Right lobe of liver (tissue), 4 donors: ENCODE data around the gene ACTR3C.

Experiments used
- CTCF ChIP-seq, 4 donors: fragments of 200-600 bp in 3 of 4; fragments of 450-650 bp in 1 of 4; IDR thresholded peaks; one replicate each; pipeline versions ENCODE4 v1.5.1 to v1.8.0; 2016 to 2022; ENCODE audit warnings: antibody characterized with exemption in 4 of 4, mild to moderate bottlenecking in 2 of 4
- POLR2A ChIP-seq: fragments of 450-650 bp; IDR thresholded peaks from one replicate; pipeline ENCODE4 v1.6.1; 2017; ENCODE audit warnings: antibody characterized with exemption, mild to moderate bottlenecking
- donor health status: DM: no; HTN: no; CAD: no.
- donor health status: DM: no; HTN: no; CAD: no.
- donor health status: DM: no; HTN: yes; CAD: no.

- TF ChIP-seq CTCF (IDR thresholded peaks at IDR 0.05) = no peak
- no peak for TF ChIP-seq POLR2A
Measured at GRCh38 chr7:150361807-150362621, 38.7 kb upstream of the ACTR3C start.
